H1 (cell line): ENCODE measurements around the gene MTG1. TPM values are rescaled to one million over a fixed set of nuclear protein-coding genes. Genes with fewer than 3 reads are reported as not detected.

Source experiments
- CTCF ChIA-PET: fragments of 300-600 bp; sonication (Branson Sonifier 250); formaldehyde crosslinking; loops from one replicate; lab custom pipeline; 2021; ENCODE audit not compliant: partially characterized antibody; lab: Charles Lee
- POLR2A ChIA-PET: fragments of 300-600 bp; sonication (Branson Sonifier 250); formaldehyde crosslinking; loops from one replicate; lab custom pipeline; 2021; ENCODE audit warnings: inconsistent platforms; ENCODE audit not compliant: partially characterized antibody; lab: Charles Lee
- DNase-seq, 2 experiments: peaks; one replicate each; pipeline versions ENCODE4 v3.0.0 to v3.0.0-alpha.2; 2010 to 2022; ENCODE audit warnings: low spot score in 2 of 2, low read depth in 1 of 2, mixed read lengths in 1 of 2
- FAIRE-seq: peaks from 2 replicates; lab custom pipeline; 2011; peaks lifted over from hg19 to GRCh38; lab: Jason Lieb, UNC
- H2AFZ ChIP-seq: 2 replicates; pipeline ENCODE4 v1.8.1; 2012; ENCODE audit warnings: low read length, inconsistent platforms
- H2AK5ac ChIP-seq: 2 replicates; pipeline ENCODE4 v1.6.1; 2013; ENCODE audit warnings: low read depth, low read length
- H2BK120ac ChIP-seq: replicated peaks from 2 replicates; pipeline ENCODE3; 2013; ENCODE audit warnings: low read depth, low read length, inconsistent platforms
- H2BK12ac ChIP-seq: 2 replicates; pipeline ENCODE4 v1.6.1; 2013; ENCODE audit warnings: low read depth, low read length
- H2BK15ac ChIP-seq: 2 replicates; pipeline ENCODE4 v1.6.1; 2013; ENCODE audit warnings: low read length
- H2BK20ac ChIP-seq: 2 replicates; pipeline ENCODE4 v1.6.1; 2013; ENCODE audit warnings: low read length
- H2BK5ac ChIP-seq: 2 replicates; pipeline ENCODE4 v1.6.1; 2013; ENCODE audit warnings: low read depth, low read length
- H3K14ac ChIP-seq: 2 replicates; pipeline ENCODE4 v1.6.1; 2013; ENCODE audit warnings: inconsistent platforms; ENCODE audit not compliant: insufficient read length
- H3K18ac ChIP-seq: 2 replicates; pipeline ENCODE4 v1.6.1; 2013; ENCODE audit warnings: low read length; ENCODE audit errors: extremely low read depth
- H3K23ac ChIP-seq: 2 replicates; pipeline ENCODE4 v1.6.1; 2013; ENCODE audit warnings: inconsistent platforms; ENCODE audit not compliant: insufficient read length
- H3K23me2 ChIP-seq: 2 replicates; pipeline ENCODE4 v1.6.1; 2013; ENCODE audit warnings: low read depth, low read length
- H3K27ac ChIP-seq: 2 replicates; pipeline ENCODE4 v1.6.1; 2011; ENCODE audit warnings: low read depth, low read length, inconsistent platforms
- H3K27me3 ChIP-seq, 4 experiments: replicated peaks in 1 of 4; 1 replicate in 1 of 4; 2 replicates in 3 of 4; pipeline versions ENCODE4 v1.6.1 to v1.8.1; 2011 to 2013; ENCODE audit warnings: low read length in 3 of 4, mild to moderate bottlenecking in 3 of 4, inconsistent platforms in 2 of 4, mixed read lengths in 2 of 4, moderate library complexity in 1 of 4; ENCODE audit not compliant: control insufficient read depth in 3 of 4, insufficient read depth in 3 of 4; ENCODE audit errors: extremely low read depth in 1 of 4
- H3K36me3 ChIP-seq, 4 experiments: 2 replicates each; pipeline versions ENCODE4 v1.6.1 to v1.8.1; 2011 to 2013; ENCODE audit warnings: mild to moderate bottlenecking in 4 of 4, low read length in 3 of 4, moderate library complexity in 2 of 4, control low read depth in 1 of 4, inconsistent platforms in 1 of 4; ENCODE audit not compliant: insufficient read depth in 4 of 4, control insufficient read depth in 2 of 4
- H3K4ac ChIP-seq: replicated peaks from 2 replicates; pipeline ENCODE3; 2013; ENCODE audit warnings: low read length, low read depth, mixed read lengths, inconsistent platforms; ENCODE audit not compliant: insufficient read length
- H3K4me1 ChIP-seq, 4 experiments: replicated peaks in 1 of 4; 1 replicate in 1 of 4; 2 replicates in 3 of 4; pipeline versions ENCODE4 v1.6.1 to v1.8.1; 2011 to 2013; ENCODE audit warnings: low read length in 3 of 4, inconsistent platforms in 2 of 4, mixed read lengths in 1 of 4; ENCODE audit not compliant: insufficient read depth in 4 of 4, control insufficient read depth in 3 of 4
- H3K4me2 ChIP-seq, 2 experiments: 2 replicates each; pipeline versions ENCODE4 v1.6.1 to v1.8.1; 2011 to 2013; ENCODE audit warnings: low read depth in 2 of 2, low read length in 2 of 2, control low read depth in 1 of 2, inconsistent platforms in 1 of 2, mild to moderate bottlenecking in 1 of 2; ENCODE audit not compliant: insufficient read depth in 1 of 2
- H3K4me3 ChIP-seq, 4 experiments: fragments of 200-600, 300-600 bp in 1 of 4; sonication (generic), shearing (Covaris generic), sonication (Bioruptor Twin) in 1 of 4; 2 replicates each; pipeline versions ENCODE4 v1.5.1 to v1.8.1; 2011 to 2016; ENCODE audit warnings: low read length in 4 of 4, low read depth in 3 of 4, control low read depth in 2 of 4, inconsistent platforms in 2 of 4, mild to moderate bottlenecking in 2 of 4, mixed read lengths in 1 of 4, moderate library complexity in 1 of 4; ENCODE audit not compliant: insufficient read depth in 2 of 4; ENCODE audit errors: extremely low read depth in 1 of 4
- H3K56ac ChIP-seq: replicated peaks from 2 replicates; pipeline ENCODE3; 2013; ENCODE audit warnings: low read depth, mild to moderate bottlenecking, mixed read lengths, low read length, inconsistent platforms; ENCODE audit not compliant: insufficient read length
- H3K79me1 ChIP-seq: 2 replicates; pipeline ENCODE4 v1.6.1; 2013; ENCODE audit warnings: low read depth, low read length, control low read depth
- H3K79me2 ChIP-seq, 2 experiments: 2 replicates each; pipeline versions ENCODE4 v1.6.1 to v1.8.1; 2012 to 2013; ENCODE audit warnings: low read length in 2 of 2, mild to moderate bottlenecking in 2 of 2, inconsistent platforms in 1 of 2; ENCODE audit not compliant: insufficient read depth in 2 of 2, control insufficient read depth in 1 of 2
- H3K9ac ChIP-seq, 4 experiments: replicated peaks in 1 of 4; 1 replicate in 1 of 4; 2 replicates in 3 of 4; pipeline versions ENCODE4 v1.6.1 to v1.8.1; 2011 to 2013; ENCODE audit warnings: low read depth in 3 of 4, low read length in 3 of 4, control low read depth in 2 of 4, mild to moderate bottlenecking in 2 of 4, moderate library complexity in 2 of 4, inconsistent platforms in 1 of 4; ENCODE audit errors: extremely low read depth in 1 of 4
- H3K9me3 ChIP-seq, 2 experiments: 2 replicates each; pipeline versions ENCODE4 v1.6.1 to v1.8.1; 2012 to 2013; ENCODE audit warnings: mild to moderate bottlenecking in 2 of 2, moderate library complexity in 2 of 2, control low read depth in 1 of 2, inconsistent platforms in 1 of 2, low read depth in 1 of 2, low read length in 1 of 2, mixed read lengths in 1 of 2; ENCODE audit not compliant: insufficient read depth in 2 of 2
- H4K20me1 ChIP-seq, 2 experiments: replicated peaks in 1 of 2; 2 replicates each; pipeline versions ENCODE3 to v1.8.1; 2011 to 2013; ENCODE audit warnings: inconsistent platforms in 2 of 2, low read length in 2 of 2, mild to moderate bottlenecking in 1 of 2; ENCODE audit not compliant: insufficient read depth in 2 of 2, control insufficient read depth in 1 of 2
- H4K5ac ChIP-seq: 2 replicates; pipeline ENCODE4 v1.6.1; 2013; ENCODE audit warnings: low read length, low read depth, mixed read lengths, inconsistent platforms; ENCODE audit not compliant: insufficient read length
- H4K8ac ChIP-seq: 2 replicates; pipeline ENCODE4 v1.8.0; 2013; ENCODE audit warnings: mild to moderate bottlenecking, moderate library complexity, low read length, inconsistent platforms; ENCODE audit not compliant: insufficient read depth; ENCODE audit errors: extremely low read depth
- H4K91ac ChIP-seq: replicated peaks from 2 replicates; pipeline ENCODE3; 2013; ENCODE audit warnings: low read length, mixed read lengths, inconsistent platforms; ENCODE audit not compliant: insufficient read length
- CBX5 ChIP-seq: fragments of 300-800, 300-1000 bp; sonication (generic); IDR thresholded peaks from 2 replicates; pipeline ENCODE4 v1.7.1; 2016; ENCODE audit warnings: antibody characterized with exemption, low read length, low read depth
- CHD1 ChIP-seq: IDR thresholded peaks from 2 replicates; pipeline ENCODE4 v1.6.1; 2012; ENCODE audit warnings: low read depth, low read length, improper control_type of control experiment
- EZH2 ChIP-seq: fragments of 200-600 bp; sonication (generic); IDR thresholded peaks from 2 replicates; pipeline ENCODE4 v1.7.1; 2012; ENCODE audit warnings: low read depth, mild to moderate bottlenecking, moderate library complexity, low read length, inconsistent platforms; ENCODE audit not compliant: severe bottlenecking
- FOSL1 ChIP-seq: IDR thresholded peaks from 2 replicates; pipeline ENCODE4 v1.6.1; 2011; ENCODE audit warnings: mild to moderate bottlenecking, low read depth, low read length, moderate library complexity; ENCODE audit not compliant: insufficient read depth
- HDAC6 ChIP-seq: IDR thresholded peaks from one replicate; pipeline ENCODE4 v1.7.1; 2012; ENCODE audit warnings: low read depth, mild to moderate bottlenecking, inconsistent platforms, low read length, moderate library complexity
- JUND ChIP-seq: IDR thresholded peaks from 2 replicates; pipeline ENCODE4 v1.6.1; 2011; ENCODE audit warnings: mild to moderate bottlenecking, improper control_type of control experiment, low read length
- KDM1A ChIP-seq: fragments of 200-600, 300-600 bp; sonication (generic); IDR thresholded peaks from 2 replicates; pipeline ENCODE4 v1.7.1; 2016; ENCODE audit warnings: mild to moderate bottlenecking, low read length, borderline replicate concordance
- MAFK ChIP-seq: IDR thresholded peaks from 2 replicates; pipeline ENCODE4 v1.6.1; 2012; ENCODE audit warnings: low read depth, mild to moderate bottlenecking, improper control_type of control experiment, low read length
- POU5F1 ChIP-seq: IDR thresholded peaks from 2 replicates; pipeline ENCODE4 v1.6.1; 2011; ENCODE audit warnings: low read depth, mild to moderate bottlenecking, low read length, moderate library complexity
- RNF2 ChIP-seq: fragments of 200-900, 300-1000 bp; sonication (generic); IDR thresholded peaks from 2 replicates; pipeline ENCODE4 v1.7.1; 2016; ENCODE audit warnings: borderline replicate concordance, low read depth, mild to moderate bottlenecking, antibody characterized with exemption, low read length; ENCODE audit not compliant: poor library complexity, severe bottlenecking; ENCODE audit errors: missing control alignments
- SIX5 ChIP-seq: IDR thresholded peaks from 2 replicates; pipeline ENCODE4 v1.6.1; 2011; ENCODE audit warnings: mild to moderate bottlenecking, low read depth, low read length
- SP1 ChIP-seq: IDR thresholded peaks from 2 replicates; pipeline ENCODE4 v1.6.1; 2011; ENCODE audit warnings: low read depth, low read length
- TAF7 ChIP-seq: optimal IDR thresholded peaks from 2 replicates; pipeline ENCODE3; 2011; ENCODE audit warnings: low read depth, mild to moderate bottlenecking, inconsistent platforms, low read length, moderate library complexity, borderline replicate concordance
- TCF12 ChIP-seq: IDR thresholded peaks from 2 replicates; pipeline ENCODE4 v1.6.1; 2011; ENCODE audit warnings: low read depth, mild to moderate bottlenecking, low read length
- WGBS, 2 experiments: shearing (Covaris generic) in 1 of 2; methylation state at CpG; one replicate each; pipeline versions ENCODE4 v1.1.6 to v1.1.7; 2013 to 2015; ENCODE audit warnings: low lambda C conversion rate in 2 of 2, mixed read lengths in 2 of 2, inconsistent platforms in 1 of 2, low coverage in 1 of 2, missing lambda C conversion rate in 1 of 2; ENCODE audit not compliant: insufficient replicate concordance in 2 of 2, insufficient coverage in 1 of 2, insufficient read length in 1 of 2; ENCODE audit errors: extremely low coverage in 1 of 2, missing lambda C conversion rate in 1 of 2; 5-methylcytosine and 5-hydroxymethylcytosine counted together
- polyA plus RNA-seq, 7 experiments: library from polyadenylated mRNA; depleted of rRNA in 3 of 7; stranded (reverse) in 5 of 7; unstranded in 2 of 7; fragments of >200 nt in 5 of 7; fragments of 200-250 nt in 2 of 7; gene quantifications; 1 replicate in 5 of 7; 2 replicates in 1 of 7; 4 replicates in 1 of 7; pipeline versions ENCODE4 v1.2.1 to v1.2.3, GENCODE V29; 2011 to 2013; ENCODE audit warnings: missing spikeins in 2 of 7, mixed read lengths in 2 of 7
- total RNA-seq: library from RNA; stranded (reverse); fragmentation: NEBNext Ultra II Directional; extraction: Animal tissue kit (Norgen Biotek cat#: 25700); gene quantifications from 2 replicates; pipeline ENCODE4 v1.2.1, GENCODE V29; 2021

Gene MTG1
- total and polyA plus RNA-seq, 2 of the 8 experiments (the other 6 are each of a cell fraction or from before 2014, with no cell fraction given): 56.6 to 81.6 TPM

DNA sequence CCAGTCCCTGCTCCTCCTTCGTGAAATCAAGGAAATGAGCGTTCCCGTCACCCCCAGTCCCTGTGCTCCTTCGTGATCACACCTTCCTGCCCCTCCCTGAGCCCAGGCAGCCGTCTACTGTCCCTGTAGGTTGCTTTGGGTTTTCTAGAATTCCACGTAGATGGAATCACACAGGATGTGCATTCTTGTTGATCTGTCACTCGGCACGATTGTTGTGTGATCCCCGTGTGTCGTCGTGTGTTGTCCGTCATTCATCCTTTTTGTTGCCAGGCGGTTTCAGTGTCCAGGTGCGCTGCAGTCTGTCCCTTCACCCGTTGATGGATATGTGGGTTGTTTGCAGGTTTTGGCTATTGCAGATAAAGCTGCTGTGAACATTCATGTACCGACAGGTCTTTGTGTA lies 9.4 kb downstream of the MTG1 start:
- H2AFZ ChIP-seq: no peak overlapping the region
- no peak for TF ChIP-seq KDM1A
- TF ChIP-seq FOSL1: no peak
- no peak for TF ChIP-seq SIX5
- TF ChIP-seq SP1: no peak
- TF ChIP-seq JUND: no peak
- TF ChIP-seq TAF7: no peak
- TF ChIP-seq CHD1: no peak
- no peak for TF ChIP-seq CBX5
- no peak for TF ChIP-seq EZH2
- no peak for TF ChIP-seq POU5F1
- TF ChIP-seq RNF2: no peak
- TF ChIP-seq MAFK: no peak
- no peak for TF ChIP-seq HDAC6
- TF ChIP-seq TCF12: no peak

More for the DNA sequence above, 9.4 kb downstream of the MTG1 start:
- Histone ChIP-seq H3K79me2 (peaks cover 0 to 39% of the 10 kb centered on the region in 2 experiments; a peak in 2 of 4 replicates), H3K18ac (no peak overlapping the region), H3K14ac (no peak overlapping the region), H3K4me2 (no peak overlapping the region), H4K20me1 (peaks cover 0 to 14% of the 10 kb centered on the region in 2 experiments), H3K4ac (no peak overlapping the region), H3K36me3 (peaks cover 4 to 61% (median 26%) of the 10 kb centered on the region in 4 experiments; a peak in 7 of 8 replicates), H2BK5ac (no peak overlapping the region), H3K4me1 (no peaks in the 10 kb centered on the region), H2BK15ac (no peak overlapping the region), H2BK12ac (no peak overlapping the region), H4K5ac (no peak overlapping the region), H3K23me2 (no peaks in the 10 kb centered on the region), H3K79me1 (peaks cover 8% of the 10 kb centered on the region), H2BK120ac (no peak overlapping the region), H3K9me3 (no peaks in the 10 kb centered on the region), H3K56ac (no peak overlapping the region), H3K27me3 (no peaks in the 10 kb centered on the region), H3K23ac (no peak overlapping the region), H3K27ac (no peak overlapping the region), H2BK20ac (no peak overlapping the region), H3K9ac (no peak overlapping the region), H4K91ac (no peak overlapping the region), H2AK5ac (no peak overlapping the region), H4K8ac (no peak overlapping the region), H3K4me3 (no peak overlapping the region)
- ChIA-PET CTCF (no interaction called here), POLR2A (interaction anchor here (1.9 kb wide), 1 partner anchor 18 kb away, joined by 4 read pairs; no protein-coding TSS in a partner anchor)
- DNase-seq (peak in 1 of 2 experiments; percentile 28), FAIRE-seq (no peak)
- WGBS, 2 experiments: 88% methylated on average over 16 of the region's 16 CpGs; no CpG with 5 or more reads in 1 of the 2 experiments
